Muscle layer of duodenum (tissue), 2 donors: Measurements from ENCODE around the gene ITGA4.
A peak's percentile ranks its signal among the peaks of the same experiment; 100 is the strongest.
"Not testable (repeated sequence)": the region's sequence is repeated elsewhere in the genome, so short reads cannot be mapped to it uniquely, and the experiment has no call there.

Experiments
- H3K27ac ChIP-seq: one replicate; pipeline ENCODE4 v1.7.0; 2013; ENCODE audit warnings: mild to moderate bottlenecking, low read length
- H3K27me3 ChIP-seq: one replicate; pipeline ENCODE4 v1.7.0; 2013; ENCODE audit warnings: low read depth, mild to moderate bottlenecking, control low read depth, low read length
- H3K36me3 ChIP-seq, 2 donors: one replicate each; pipeline ENCODE4 v1.7.0; 2013; ENCODE audit warnings: low read length in 2 of 2, control low read depth in 1 of 2, mild to moderate bottlenecking in 1 of 2; ENCODE audit not compliant: insufficient read depth in 2 of 2, control insufficient read depth in 1 of 2
- H3K4me1 ChIP-seq, 2 donors: one replicate each; pipeline ENCODE4 v1.7.0; 2013; ENCODE audit warnings: low read length in 2 of 2, mild to moderate bottlenecking in 2 of 2, control low read depth in 1 of 2, moderate library complexity in 1 of 2; ENCODE audit not compliant: insufficient read depth in 2 of 2, control insufficient read depth in 1 of 2
- H3K4me3 ChIP-seq, 2 donors: one replicate each; pipeline ENCODE4 v1.7.0; 2013; ENCODE audit warnings: low read length in 2 of 2, low read depth in 1 of 2, mild to moderate bottlenecking in 1 of 2
- H3K9me3 ChIP-seq, 2 donors: one replicate each; pipeline ENCODE4 v1.7.0; 2013; ENCODE audit warnings: low read length in 2 of 2, control low read depth in 1 of 2, mild to moderate bottlenecking in 1 of 2; ENCODE audit not compliant: control insufficient read depth in 1 of 2
- donor health status: healthy.

The ITGA4 gene

DNA sequence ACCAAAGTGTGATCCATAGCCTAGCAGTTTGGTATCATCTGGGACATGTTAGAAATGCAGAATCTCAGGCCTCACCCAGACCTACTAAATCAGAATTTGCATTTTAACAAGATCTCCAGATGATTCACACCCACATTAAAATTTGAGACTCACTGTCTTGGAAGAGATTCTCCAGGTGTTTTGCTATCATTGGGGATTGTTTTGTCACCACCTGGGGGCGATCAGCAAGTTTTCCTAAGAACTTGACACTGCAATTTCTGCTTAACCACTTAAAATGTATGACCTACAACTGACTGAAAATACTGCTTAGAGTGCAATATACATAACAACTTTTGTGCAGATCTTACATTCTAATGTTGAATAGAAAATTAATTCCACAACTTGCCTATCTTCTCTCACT, 18.9 kb upstream of the ITGA4 start:
- no peak overlapping the region for H3K4me3 ChIP-seq

GRCh38 chr2:181440344-181440743, 16.8 kb upstream of the ITGA4 start:
- no peaks in the 10 kb centered on the region for H3K4me1 ChIP-seq
- H3K9me3 ChIP-seq = no peaks in the 10 kb centered on the region
- no peaks in the 10 kb centered on the region for H3K27me3 ChIP-seq
- no peak overlapping the region for H3K4me3 ChIP-seq
- no peak overlapping the region for H3K27ac ChIP-seq
- no peaks in the 10 kb centered on the region for H3K36me3 ChIP-seq

More for the DNA sequence above, 18.9 kb upstream of the ITGA4 start:
- no peaks in the 10 kb centered on the region for H3K36me3 ChIP-seq
- H3K27me3 ChIP-seq = no peaks in the 10 kb centered on the region
- H3K4me1 ChIP-seq = no peaks in the 10 kb centered on the region
- H3K9me3 ChIP-seq = no peaks in the 10 kb centered on the region
- H3K27ac ChIP-seq = no peak overlapping the region

- H3K27me3 ChIP-seq = no peaks in the 10 kb centered on the region
- no peak overlapping the region for H3K27ac ChIP-seq
- no peak overlapping the region for H3K4me3 ChIP-seq
These were observed 16.3 kb upstream of the ITGA4 start for GRCh38 chr2:181440919-181441318.

DNA sequence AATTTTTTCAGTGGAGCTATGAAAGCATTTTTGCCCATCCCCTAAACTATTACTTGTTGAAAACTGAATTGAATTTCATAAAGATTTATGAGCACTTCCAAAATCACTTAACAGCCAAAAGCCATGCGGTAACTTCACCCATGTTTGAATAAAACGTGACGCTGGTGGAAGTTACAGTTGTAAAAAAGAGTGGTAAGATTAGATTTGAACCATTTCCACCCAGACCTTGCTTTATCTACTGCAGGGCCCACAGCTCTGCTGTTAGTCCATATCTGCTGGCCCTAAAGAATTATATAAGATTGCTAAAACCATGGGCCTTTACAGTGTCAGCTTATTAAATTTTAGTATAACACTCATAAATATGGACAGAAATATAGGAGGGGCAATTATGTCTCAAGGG, 15.5 kb upstream of the ITGA4 start:
- H3K4me3 ChIP-seq = no peak overlapping the region
- no peak overlapping the region for H3K27ac ChIP-seq
- H3K36me3 ChIP-seq = no peaks in the 10 kb centered on the region
- no peaks in the 10 kb centered on the region for H3K9me3 ChIP-seq
- no peaks in the 10 kb centered on the region for H3K27me3 ChIP-seq
- no peaks in the 10 kb centered on the region for H3K4me1 ChIP-seq

More at GRCh38 chr2:181440919-181441318, 16.3 kb upstream of the ITGA4 start:
- no peaks in the 10 kb centered on the region for H3K36me3 ChIP-seq
- no peaks in the 10 kb centered on the region for H3K4me1 ChIP-seq
- H3K9me3 ChIP-seq = no peaks in the 10 kb centered on the region

GRCh38 chr2:181444654-181445053, 12.5 kb upstream of the ITGA4 start:
- no peak overlapping the region for H3K27ac ChIP-seq
- no peak overlapping the region for H3K4me3 ChIP-seq
- H3K36me3 ChIP-seq = no peaks in the 10 kb centered on the region
- H3K27me3 ChIP-seq = no peaks in the 10 kb centered on the region
- no peaks in the 10 kb centered on the region for H3K9me3 ChIP-seq
- no peaks in the 10 kb centered on the region for H3K4me1 ChIP-seq

GRCh38 chr2:181446985-181447384, 10.2 kb upstream of the ITGA4 start:
- Histone ChIP-seq H3K27ac (no peak overlapping the region), H3K4me1 (no peaks in the 10 kb centered on the region), H3K9me3 (no peaks in the 10 kb centered on the region)

GRCh38 chr2:181449278-181449677, 7.9 kb upstream of the ITGA4 start:
- H3K36me3 ChIP-seq, H3K4me3 ChIP-seq, H3K4me1 ChIP-seq: not testable (repeated sequence)

More at GRCh38 chr2:181446985-181447384, 10.2 kb upstream of the ITGA4 start:
- H3K4me3 ChIP-seq = no peak overlapping the region
- H3K36me3 ChIP-seq = no peaks in the 10 kb centered on the region
- no peaks in the 10 kb centered on the region for H3K27me3 ChIP-seq

GRCh38 chr2:181454686-181455450, 2.3 kb upstream of the ITGA4 start:
- Histone ChIP-seq H3K36me3 (no peaks in the 10 kb centered on the region), H3K27me3 (no peaks in the 10 kb centered on the region), H3K27ac (no peak overlapping the region), H3K4me3 (no peak overlapping the region), H3K9me3 (no peaks in the 10 kb centered on the region), H3K4me1 (peaks cover 0 to 24% of the 10 kb centered on the region in 2 donors)

More at GRCh38 chr2:181449278-181449677, 7.9 kb upstream of the ITGA4 start:
- H3K9me3 ChIP-seq, H3K27me3 ChIP-seq, H3K27ac ChIP-seq: not testable (repeated sequence)

- Histone ChIP-seq H3K9me3 (no peaks in the 10 kb centered on the region), H3K36me3 (no peaks in the 10 kb centered on the region), H3K27me3 (no peaks in the 10 kb centered on the region), H3K27ac (peak overlapping the region; percentile 61), H3K4me3 (peak overlapping the region; percentile 55 to 78), H3K4me1 (peaks cover 0 to 24% of the 10 kb centered on the region in 2 donors)
These were observed 496 bp upstream of the ITGA4 start for GRCh38 chr2:181456660-181457120.

DNA sequence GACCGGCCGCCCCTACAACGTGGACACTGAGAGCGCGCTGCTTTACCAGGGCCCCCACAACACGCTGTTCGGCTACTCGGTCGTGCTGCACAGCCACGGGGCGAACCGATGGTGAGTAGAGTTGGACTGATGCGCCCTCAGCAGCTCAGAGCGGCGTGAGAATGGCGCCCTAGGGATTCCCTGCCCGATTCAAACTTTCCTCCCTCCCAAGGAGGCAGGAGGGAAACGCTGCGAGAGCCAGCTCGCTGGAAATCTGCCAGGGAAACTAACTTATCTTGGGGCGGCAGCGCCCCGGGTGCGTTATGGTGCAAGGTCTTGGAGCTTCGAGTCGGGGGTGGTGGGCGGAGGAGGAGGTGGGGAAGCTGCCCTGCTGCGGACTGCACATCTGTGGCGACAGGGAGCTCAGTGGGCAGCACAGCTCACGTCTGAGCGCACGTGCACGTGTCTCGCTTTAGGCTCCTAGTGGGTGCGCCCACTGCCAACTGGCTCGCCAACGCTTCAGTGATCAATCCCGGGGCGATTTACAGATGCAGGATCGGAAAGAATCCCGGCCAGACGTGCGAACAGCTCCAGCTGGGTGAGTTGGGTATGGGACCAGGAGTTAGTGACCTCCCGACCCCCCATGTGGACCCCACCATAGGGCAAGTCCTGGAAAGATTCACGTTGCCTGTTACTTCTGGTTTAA, 697 bp downstream of the ITGA4 start:
- no peaks in the 10 kb centered on the region for H3K9me3 ChIP-seq
- H3K4me1 ChIP-seq = peaks cover 0 to 24% of the 10 kb centered on the region in 2 donors
- H3K36me3 ChIP-seq = no peaks in the 10 kb centered on the region
- H3K27ac ChIP-seq = peak overlapping the region; percentile 80
- peak overlapping the region; percentile 63 to 78 for H3K4me3 ChIP-seq
- H3K27me3 ChIP-seq = no peaks in the 10 kb centered on the region

DNA sequence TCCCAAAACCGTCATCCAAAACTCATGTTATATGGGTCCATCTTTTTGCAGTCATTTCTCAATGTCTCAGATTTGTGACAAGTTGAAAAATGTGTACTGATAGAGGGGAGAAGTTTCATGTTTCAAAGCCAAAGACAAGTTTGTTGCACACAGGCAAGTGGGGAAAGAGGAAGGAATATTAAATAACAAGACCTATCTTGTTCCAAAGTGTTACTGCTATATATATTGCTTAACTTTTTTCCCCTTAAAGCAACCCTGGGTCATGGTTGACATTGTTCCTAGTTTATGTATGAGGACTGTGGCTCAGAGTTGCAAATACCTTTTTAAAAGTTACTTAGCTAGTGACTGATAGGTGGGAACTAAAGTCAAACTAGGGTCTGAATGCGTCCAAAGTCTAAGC, 1.7 kb downstream of the ITGA4 start:
- peaks cover 0 to 24% of the 10 kb centered on the region in 2 donors for H3K4me1 ChIP-seq
- H3K27ac ChIP-seq = peak overlapping the region; percentile 80
- no peaks in the 10 kb centered on the region for H3K36me3 ChIP-seq
- no peaks in the 10 kb centered on the region for H3K27me3 ChIP-seq
- peak overlapping the region; percentile 63 to 78 for H3K4me3 ChIP-seq
- H3K9me3 ChIP-seq = no peaks in the 10 kb centered on the region
